ENCODE measurements around the gene RHEB.

The RHEB gene

GRCh38 chr7:151503902-151504714 is 15.6 kb downstream of the RHEB start:
- DNase-seq (ENCODE audit: low read depth), result peak; percentile 87

- no peak for DNase-seq (ENCODE audit: low read depth)
Observed at GRCh38 chr7:151501676-151502075, 18.0 kb downstream of the RHEB start.

GRCh38 chr7:151498495-151498894 is 21.2 kb downstream of the RHEB start:
- no peak for DNase-seq (ENCODE audit: low read depth)

- no peak for DNase-seq (ENCODE audit: low read depth)
Observed at GRCh38 chr7:151497306-151497871, 22.3 kb downstream of the RHEB start.

GRCh38 chr7:151495360-151495759 is 24.3 kb downstream of the RHEB start:
- no peak for DNase-seq (ENCODE audit: low read depth)

GRCh38 chr7:151494298-151495284 is 25.1 kb downstream of the RHEB start:
- no peak for DNase-seq (ENCODE audit: low read depth)

GRCh38 chr7:151493083-151493482 is 26.6 kb downstream of the RHEB start:
- DNase-seq (ENCODE audit: low read depth), result peak; percentile 11

GRCh38 chr7:151491859-151492258 is 27.8 kb downstream of the RHEB start:
- DNase-seq (ENCODE audit: low read depth), result peak; percentile 95

GRCh38 chr7:151490456-151491105 is 29.1 kb downstream of the RHEB start:
- DNase-seq (ENCODE audit: low read depth), result peak; percentile 37

- DNase-seq (ENCODE audit: low read depth), result no peak
Observed at GRCh38 chr7:151489498-151489897, 30.2 kb downstream of the RHEB start.

GRCh38 chr7:151488096-151488495 is 31.6 kb downstream of the RHEB start:
- DNase-seq (ENCODE audit: low read depth), result no peak

- DNase-seq (ENCODE audit: low read depth), result no peak
Observed at GRCh38 chr7:151487228-151487627, 32.5 kb downstream of the RHEB start.

- DNase-seq (ENCODE audit: low read depth), result no peak
Observed at GRCh38 chr7:151486074-151486473, 33.6 kb downstream of the RHEB start.

GRCh38 chr7:151484971-151485707 is 34.6 kb downstream of the RHEB start:
- peak; percentile 79 for DNase-seq (ENCODE audit: low read depth)

- DNase-seq (ENCODE audit: low read depth), result peak; percentile 29
Observed at GRCh38 chr7:151483711-151483983, 36.0 kb downstream of the RHEB start.

- DNase-seq (ENCODE audit: low read depth), result no peak
Observed at GRCh38 chr7:151482883-151483710, 36.6 kb downstream of the RHEB start.

- no peak for DNase-seq (ENCODE audit: low read depth)
Observed at GRCh38 chr7:151481650-151482505, 37.8 kb downstream of the RHEB start.

- no peak for DNase-seq (ENCODE audit: low read depth)
Observed at GRCh38 chr7:151477867-151478266, 41.8 kb downstream of the RHEB start.

- no peak for DNase-seq (ENCODE audit: low read depth)
Observed at GRCh38 chr7:151472644-151473380, 46.9 kb downstream of the RHEB start.
